Measurements from ENCODE around the gene SYT5. TPM values are rescaled to one million over a fixed set of nuclear protein-coding genes. Genes with fewer than 3 reads are reported as not detected.

SYT5 gene
- total RNA-seq, 1 donor from 2014 or later: 0.06 TPM

- DNase-seq (ENCODE audit: extremely low read depth, low read depth, low spot score): no peak
Measured at GRCh38 chr19:55149078-55150003, 30.7 kb downstream of the SYT5 start, which contains the start of gene TNNT1. TSS of gene TNNT1 (minus strand) at chr19:55149206. CDS start at chr19:55147157, 2,049 bp downstream.

GRCh38 chr19:55147545-55148251, 32.4 kb downstream of the SYT5 start:
- DNase-seq (ENCODE audit: extremely low read depth, low read depth, low spot score): no peak

GRCh38 chr19:55146705-55147273, 33.3 kb downstream of the SYT5 start:
- no peak for DNase-seq (ENCODE audit: extremely low read depth, low read depth, low spot score)

- no peak for DNase-seq (ENCODE audit: extremely low read depth, low read depth, low spot score)
Measured at GRCh38 chr19:55146078-55146704, 33.9 kb downstream of the SYT5 start.

- no peak for DNase-seq (ENCODE audit: extremely low read depth, low read depth, low spot score)
Measured at GRCh38 chr19:55145232-55145631, 34.9 kb downstream of the SYT5 start.

GRCh38 chr19:55141696-55142095, 38.4 kb downstream of the SYT5 start:
- no peak for DNase-seq (ENCODE audit: extremely low read depth, low read depth, low spot score)

- DNase-seq (ENCODE audit: extremely low read depth, low read depth, low spot score): no peak
Measured at GRCh38 chr19:55137915-55138314, 42.2 kb downstream of the SYT5 start.

- DNase-seq (ENCODE audit: extremely low read depth, low read depth, low spot score): no peak
Measured at GRCh38 chr19:55136399-55137102, 43.5 kb downstream of the SYT5 start.

- DNase-seq (ENCODE audit: extremely low read depth, low read depth, low spot score): no peak
Measured at GRCh38 chr19:55134736-55135135, 45.4 kb downstream of the SYT5 start.

- no peak for DNase-seq (ENCODE audit: extremely low read depth, low read depth, low spot score)
Measured at GRCh38 chr19:55133639-55134444, 46.2 kb downstream of the SYT5 start.

GRCh38 chr19:55132453-55133129, 47.5 kb downstream of the SYT5 start:
- no peak for DNase-seq (ENCODE audit: extremely low read depth, low read depth, low spot score)

- DNase-seq (ENCODE audit: extremely low read depth, low read depth, low spot score): no peak
Measured at GRCh38 chr19:55131421-55131820, 48.7 kb downstream of the SYT5 start.

Other genes starting within 250 kb of the SYT5 start
- not detected in 2 replicates for gene NLRP7, start 232.8 kb downstream of the SYT5 start, total RNA-seq
- 12.3 and 15.1 TPM in 2 replicates for gene NLRP2, start 213.9 kb downstream of the SYT5 start, total RNA-seq
- not detected in 2 replicates for gene GP6, start 142.0 kb downstream of the SYT5 start, total RNA-seq
- 7.5 and 13.1 TPM in 2 replicates for gene RDH13, start 117.1 kb downstream of the SYT5 start, total RNA-seq
- 10.6 and 20.4 TPM in 2 replicates for gene EPS8L1, start 104.4 kb downstream of the SYT5 start, total RNA-seq
- gene PPP1R12C, start 62.7 kb downstream of the SYT5 start, total RNA-seq: 108 and 137 TPM in 2 replicates
- 1.5 TPM in 1 of 2 replicates, not detected in the other for gene TNNT1, start 31.1 kb downstream of the SYT5 start, total RNA-seq
- gene TNNI3, start 22.6 kb downstream of the SYT5 start, total RNA-seq: not detected in 2 replicates
- gene DNAAF3, start 13.7 kb downstream of the SYT5 start, total RNA-seq: 1.6 and 1.7 TPM in 2 replicates
- 0.29 and 1.8 TPM in 2 replicates for gene PTPRH, start 29.2 kb upstream of the SYT5 start, total RNA-seq
- 1.5 and 2.8 TPM in 2 replicates for gene TMEM86B, start 48.5 kb upstream of the SYT5 start, total RNA-seq
- gene PPP6R1, start 78.7 kb upstream of the SYT5 start, total RNA-seq: 49.6 and 66.3 TPM in 2 replicates
- 30.5 and 36.0 TPM in 2 replicates for gene HSPBP1, start 99.8 kb upstream of the SYT5 start, total RNA-seq
- gene BRSK1, start 103.7 kb upstream of the SYT5 start, total RNA-seq: 1.2 and 3.0 TPM in 2 replicates
- not detected in 2 replicates for gene TMEM150B, start 145.1 kb upstream of the SYT5 start, total RNA-seq
- gene KMT5C, start 159.6 kb upstream of the SYT5 start, total RNA-seq: 8.0 and 12.8 TPM in 2 replicates
- not detected in 2 replicates for gene COX6B2, start 174.4 kb upstream of the SYT5 start, total RNA-seq
- gene GARIN5B, start 183.0 kb upstream of the SYT5 start, total RNA-seq: not detected in 2 replicates
- gene IL11, start 190.2 kb upstream of the SYT5 start, total RNA-seq: 3.1 and 6.8 TPM in 2 replicates
- not detected in 2 replicates for gene TMEM190, start 196.5 kb upstream of the SYT5 start, total RNA-seq
- gene TMEM238, start 204.0 kb upstream of the SYT5 start, total RNA-seq: 0.58 and 1.3 TPM in 2 replicates
- 597 and 618 TPM in 2 replicates for gene RPL28, start 205.6 kb upstream of the SYT5 start, total RNA-seq
- 64.2 and 82.3 TPM in 2 replicates for gene UBE2S, start 227.5 kb upstream of the SYT5 start, total RNA-seq